Loucy (cell line): ENCODE data around the gene CDYL.

Experiments used
- H2AFZ ChIP-seq: fragments of 200-600 bp; sonication (generic); 2 replicates; pipeline ENCODE4 v1.6.0; 2016; ENCODE audit warnings: antibody characterized with exemption, mild to moderate bottlenecking, low read length, moderate library complexity
- H3F3A ChIP-seq: fragments of 200-600 bp; 2 replicates; pipeline ENCODE4 v1.6.0; 2016; ENCODE audit warnings: antibody characterized with exemption, low read depth, mild to moderate bottlenecking
- H3K27me3 ChIP-seq: fragments of 200-600 bp; sonication (generic); 2 replicates; pipeline ENCODE4 v1.6.1; 2014; ENCODE audit warnings: low read length, mild to moderate bottlenecking; ENCODE audit not compliant: insufficient read depth, poor library complexity, severe bottlenecking
- H3K36me3 ChIP-seq: fragments of 200-600 bp; sonication (generic); 2 replicates; pipeline ENCODE4 v1.6.1; 2016; ENCODE audit warnings: low read length; ENCODE audit not compliant: insufficient read depth
- H3K4me1 ChIP-seq: fragments of 200-600 bp; sonication (generic); 2 replicates; pipeline ENCODE4 v1.5.1; 2014; ENCODE audit warnings: low read length, mild to moderate bottlenecking; ENCODE audit not compliant: insufficient read depth, poor library complexity, severe bottlenecking
- H3K4me2 ChIP-seq: fragments of 200-600 bp; sonication (generic); 2 replicates; pipeline ENCODE4 v1.6.0; 2014; ENCODE audit warnings: antibody characterized with exemption, low read length, low read depth, mild to moderate bottlenecking; ENCODE audit not compliant: poor library complexity, severe bottlenecking
- H3K4me3 ChIP-seq: fragments of 200-600 bp; sonication (generic); 2 replicates; pipeline ENCODE4 v1.5.1; 2014; ENCODE audit warnings: low read length, mild to moderate bottlenecking, mixed read lengths; ENCODE audit not compliant: poor library complexity, severe bottlenecking
- H3K79me2 ChIP-seq: fragments of 200-600 bp; sonication (generic); 2 replicates; pipeline ENCODE4 v1.6.1; 2014; ENCODE audit warnings: low read length; ENCODE audit not compliant: insufficient read depth
- H3K9ac ChIP-seq: fragments of 200-600 bp; sonication (generic); 2 replicates; pipeline ENCODE4 v1.6.0; 2014; ENCODE audit warnings: mild to moderate bottlenecking, low read depth, low read length, moderate library complexity; ENCODE audit not compliant: poor library complexity, severe bottlenecking
- H3K9me2 ChIP-seq: fragments of 200-600 bp; sonication (generic); replicated peaks from 2 replicates; pipeline ENCODE4 v1.6.1; 2016; ENCODE audit warnings: low read depth, low read length, mixed read lengths
- H3K9me3 ChIP-seq: fragments of 200-600 bp; sonication (generic); 2 replicates; pipeline ENCODE4 v1.6.1; 2014; ENCODE audit warnings: mild to moderate bottlenecking, antibody characterized with exemption, low read length, low read depth; ENCODE audit not compliant: insufficient read depth
- H4K20me1 ChIP-seq: fragments of 200-600 bp; sonication (generic); 2 replicates; pipeline ENCODE4 v1.6.0; 2014; ENCODE audit warnings: antibody characterized with exemption, low read length, mild to moderate bottlenecking; ENCODE audit not compliant: insufficient read depth, poor library complexity, severe bottlenecking
- EZH2phosphoT487 ChIP-seq: fragments of 200-600 bp; IDR thresholded peaks from 2 replicates; pipeline ENCODE4 v1.6.1; 2018; ENCODE audit warnings: antibody characterized with exemption, mild to moderate bottlenecking, moderate library complexity, borderline replicate concordance
- TF ChIP-seq, protein P1 (sequence below): fragments of 200-600 bp; sonication (generic); conservative IDR thresholded peaks from 2 replicates; pipeline ENCODE4 v1.5.1; 2014; ENCODE audit warnings: mild to moderate bottlenecking, antibody characterized with exemption, low read length

CDYL gene

DNA sequence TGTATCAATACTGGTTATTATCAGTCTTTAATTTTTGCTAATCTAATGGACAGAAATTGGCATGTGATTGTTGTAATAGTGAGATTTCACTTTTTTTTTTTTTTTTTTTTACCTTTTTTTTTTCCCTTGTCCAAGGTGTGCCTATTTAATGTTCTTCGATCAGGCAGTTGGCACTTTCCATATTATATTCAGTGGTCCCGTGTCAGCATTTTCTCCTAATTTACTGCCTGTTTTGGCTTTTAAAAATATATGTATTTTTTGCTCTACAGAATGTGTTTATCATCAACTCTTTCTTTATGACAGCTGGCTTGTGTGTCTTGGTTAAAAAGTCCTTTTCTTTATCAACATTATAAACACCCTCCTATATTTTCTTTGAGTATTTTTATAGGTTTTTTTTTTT, 39.4 kb downstream of the CDYL start:
- Histone ChIP-seq H4K20me1 (peaks cover 47% of the 10 kb centered on the region), H3K27me3 (no peaks in the 10 kb centered on the region), H3K9ac (no peak overlapping the region), H3F3A (no peaks in the 10 kb centered on the region), H3K4me2 (no peak overlapping the region), H3K9me3 (no peaks in the 10 kb centered on the region), H3K36me3 (no peaks in the 10 kb centered on the region), H3K9me2 (no peaks in the 10 kb centered on the region), H2AFZ (no peak overlapping the region), H3K4me1 (peaks cover 11% of the 10 kb centered on the region), H3K4me3 (no peak overlapping the region), H3K79me2 (peaks cover 98% of the 10 kb centered on the region)
- TF ChIP-seq, protein P1, sequence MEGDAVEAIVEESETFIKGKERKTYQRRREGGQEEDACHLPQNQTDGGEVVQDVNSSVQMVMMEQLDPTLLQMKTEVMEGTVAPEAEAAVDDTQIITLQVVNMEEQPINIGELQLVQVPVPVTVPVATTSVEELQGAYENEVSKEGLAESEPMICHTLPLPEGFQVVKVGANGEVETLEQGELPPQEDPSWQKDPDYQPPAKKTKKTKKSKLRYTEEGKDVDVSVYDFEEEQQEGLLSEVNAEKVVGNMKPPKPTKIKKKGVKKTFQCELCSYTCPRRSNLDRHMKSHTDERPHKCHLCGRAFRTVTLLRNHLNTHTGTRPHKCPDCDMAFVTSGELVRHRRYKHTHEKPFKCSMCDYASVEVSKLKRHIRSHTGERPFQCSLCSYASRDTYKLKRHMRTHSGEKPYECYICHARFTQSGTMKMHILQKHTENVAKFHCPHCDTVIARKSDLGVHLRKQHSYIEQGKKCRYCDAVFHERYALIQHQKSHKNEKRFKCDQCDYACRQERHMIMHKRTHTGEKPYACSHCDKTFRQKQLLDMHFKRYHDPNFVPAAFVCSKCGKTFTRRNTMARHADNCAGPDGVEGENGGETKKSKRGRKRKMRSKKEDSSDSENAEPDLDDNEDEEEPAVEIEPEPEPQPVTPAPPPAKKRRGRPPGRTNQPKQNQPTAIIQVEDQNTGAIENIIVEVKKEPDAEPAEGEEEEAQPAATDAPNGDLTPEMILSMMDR: no peak
- no peak for TF ChIP-seq EZH2phosphoT487

DNA sequence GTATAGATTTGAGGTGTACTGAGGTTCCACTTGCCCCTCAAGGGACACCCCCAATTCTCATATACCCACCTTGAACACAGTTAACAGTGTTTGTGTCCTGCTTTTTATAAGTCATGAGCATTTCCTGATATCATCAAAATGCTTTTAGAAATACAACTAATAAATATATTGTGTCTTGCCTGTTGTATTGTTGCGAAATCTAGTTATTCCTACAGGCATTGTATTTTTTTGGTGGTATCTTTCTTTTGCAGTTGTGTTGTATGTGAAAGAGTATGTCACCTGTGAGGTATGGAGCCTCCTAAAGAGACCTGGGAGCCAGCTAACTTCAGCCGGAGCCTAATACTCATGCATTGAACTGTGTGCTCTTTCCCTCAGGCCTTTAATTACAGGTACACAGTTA, 40.7 kb downstream of the CDYL start:
- Histone ChIP-seq H3K4me1 (peaks cover 6% of the 10 kb centered on the region), H3K79me2 (peaks cover 96% of the 10 kb centered on the region), H3K27me3 (no peaks in the 10 kb centered on the region), H3F3A (no peaks in the 10 kb centered on the region), H3K4me3 (no peak overlapping the region), H3K36me3 (no peaks in the 10 kb centered on the region), H3K9me3 (no peaks in the 10 kb centered on the region), H2AFZ (no peak overlapping the region), H3K4me2 (no peak overlapping the region), H4K20me1 (peaks cover 38% of the 10 kb centered on the region), H3K9me2 (no peaks in the 10 kb centered on the region), H3K9ac (no peak overlapping the region)
- TF ChIP-seq, protein P1: no peak
- no peak for TF ChIP-seq EZH2phosphoT487

DNA sequence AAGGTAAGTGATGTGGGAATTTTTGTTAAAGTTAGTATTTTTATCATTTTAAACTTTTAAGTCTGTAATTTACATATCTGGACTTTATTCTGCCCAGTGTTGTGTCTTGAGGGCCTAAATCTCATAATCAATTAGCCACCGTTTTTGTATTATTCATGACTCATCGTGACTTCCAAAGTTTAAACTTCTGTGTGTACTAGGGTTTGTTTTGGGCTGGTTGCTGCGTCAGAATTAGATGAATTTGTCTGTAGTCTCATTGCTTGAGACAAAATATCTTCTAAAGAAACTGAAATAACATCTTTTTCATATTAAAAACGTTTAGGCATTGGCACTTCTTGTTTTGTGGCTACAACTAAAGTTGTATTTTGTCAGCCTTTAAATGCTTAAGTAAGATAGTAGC, 41.3 kb downstream of the CDYL start:
- Histone ChIP-seq H3K4me2 (no peak overlapping the region), H3K4me1 (peaks cover 6% of the 10 kb centered on the region), H3K27me3 (no peaks in the 10 kb centered on the region), H3K36me3 (no peaks in the 10 kb centered on the region), H3K9ac (no peak overlapping the region), H3K9me2 (no peaks in the 10 kb centered on the region), H3K9me3 (no peaks in the 10 kb centered on the region), H2AFZ (no peak overlapping the region), H3K4me3 (no peak overlapping the region), H3F3A (no peaks in the 10 kb centered on the region), H4K20me1 (peaks cover 38% of the 10 kb centered on the region), H3K79me2 (peaks cover 96% of the 10 kb centered on the region)
- TF ChIP-seq, protein P1: no peak
- no peak for TF ChIP-seq EZH2phosphoT487
